Stomach smooth muscle (tissue), 2 donors: ENCODE measurements around the gene OR52N5.

Source experiments
- H3K27ac ChIP-seq: one replicate; pipeline ENCODE4 v1.7.0; 2013; ENCODE audit warnings: mild to moderate bottlenecking, low read length, inconsistent platforms
- H3K27me3 ChIP-seq, 2 donors: one replicate each; pipeline ENCODE4 v1.7.0; 2013; ENCODE audit warnings: low read length in 2 of 2; ENCODE audit not compliant: insufficient read depth in 2 of 2, control insufficient read depth in 1 of 2
- H3K36me3 ChIP-seq, 2 donors: one replicate each; pipeline ENCODE4 v1.7.0; 2013; ENCODE audit warnings: low read length in 2 of 2; ENCODE audit not compliant: control insufficient read depth in 2 of 2, insufficient read depth in 2 of 2
- H3K4me1 ChIP-seq: one replicate; pipeline ENCODE4 v1.7.0; 2013; ENCODE audit warnings: low read length; ENCODE audit not compliant: control insufficient read depth, insufficient read depth
- H3K4me3 ChIP-seq, 2 donors: one replicate each; pipeline ENCODE4 v1.7.0; 2013; ENCODE audit warnings: low read length in 2 of 2
- H3K9ac ChIP-seq, 2 donors: one replicate each; pipeline ENCODE4 v1.7.0; 2013; ENCODE audit warnings: low read length in 2 of 2, mild to moderate bottlenecking in 1 of 2
- H3K9me3 ChIP-seq, 2 donors: one replicate each; pipeline ENCODE4 v1.7.0; 2013; ENCODE audit warnings: low read length in 2 of 2; ENCODE audit not compliant: control insufficient read depth in 2 of 2
- donor health status: healthy.
- donor health status: Pancreatic carcinoma.

The OR52N5 gene

DNA sequence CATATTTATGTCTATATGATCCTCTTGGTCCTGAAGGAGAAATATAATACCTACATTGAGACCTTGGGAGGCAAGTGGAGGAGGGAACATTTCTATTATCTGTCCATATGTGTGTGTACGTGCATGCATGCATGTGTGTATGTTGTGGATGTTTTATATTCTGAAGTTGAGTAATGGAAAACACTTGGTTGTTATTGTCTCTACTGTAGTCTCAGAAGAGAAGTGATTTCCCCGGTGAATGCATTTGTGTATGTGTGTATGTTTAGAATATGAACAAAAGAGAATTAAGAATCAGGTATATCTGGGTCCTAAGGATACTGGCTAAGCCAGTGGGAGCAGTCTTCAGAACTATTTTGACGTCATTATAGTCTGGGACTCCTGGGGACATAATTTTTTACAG, 8.0 kb upstream of the OR52N5 start, which contains the start of gene OR52N1:
OR52N1 (minus strand) TSS at position 101 of the 400 bp plus-strand sequence. CDS start 2,449 bp downstream, outside the sequence.
- no peak within 1 kb of the TSS for H3K9ac ChIP-seq
- no peaks in the 10 kb centered on the region for H3K9me3 ChIP-seq
- no peaks in the 10 kb centered on the region for H3K27me3 ChIP-seq
- H3K27ac ChIP-seq = no peak within 1 kb of the TSS
- H3K4me3 ChIP-seq = no peak within 1 kb of the TSS
- H3K36me3 ChIP-seq = no peaks in the 10 kb centered on the region
- H3K4me1 ChIP-seq = no peaks in the 10 kb centered on the region

DNA sequence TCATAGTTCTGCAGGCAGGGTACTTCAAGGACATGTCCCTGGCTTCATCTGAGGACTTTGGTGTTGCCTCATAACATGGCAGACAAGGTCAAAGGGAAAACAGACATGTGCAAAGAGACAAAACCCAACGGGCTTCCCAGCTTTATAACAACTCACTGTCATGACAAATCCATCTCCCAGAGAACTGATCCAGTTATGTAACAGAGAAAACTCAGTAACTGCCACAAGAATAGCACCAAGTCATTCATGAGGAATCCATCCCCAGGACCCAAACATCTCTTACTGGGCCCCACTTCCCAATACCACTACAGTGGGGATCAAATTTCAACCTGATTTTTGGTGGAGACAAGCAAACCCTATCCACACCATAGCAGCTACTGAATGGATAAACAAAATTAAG, 16.1 kb downstream of the OR52N5 start:
- no peak overlapping the region for H3K9ac ChIP-seq
- no peak overlapping the region for H3K27ac ChIP-seq
- H3K4me3 ChIP-seq = no peak overlapping the region
- no peaks in the 10 kb centered on the region for H3K36me3 ChIP-seq
- H3K27me3 ChIP-seq = no peaks in the 10 kb centered on the region
- H3K4me1 ChIP-seq = no peaks in the 10 kb centered on the region
- no peaks in the 10 kb centered on the region for H3K9me3 ChIP-seq

DNA sequence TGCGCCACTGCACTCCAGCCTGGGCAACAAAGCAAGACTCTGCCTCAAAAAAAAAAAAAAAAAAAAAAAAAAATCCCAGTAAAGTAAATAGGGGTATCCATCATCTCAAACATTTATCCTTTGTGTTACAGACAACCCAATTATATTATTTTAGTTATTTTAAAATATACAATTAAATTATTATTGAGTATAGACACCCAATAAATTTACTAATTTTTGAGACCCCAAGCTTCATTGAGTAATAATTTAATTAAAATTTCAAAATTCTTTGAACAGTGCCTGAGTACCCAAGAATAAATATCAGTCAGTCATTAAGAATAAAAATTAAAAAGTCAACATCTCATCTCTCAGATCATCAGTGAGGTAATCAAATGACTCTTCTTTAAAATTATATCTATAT, 29.2 kb downstream of the OR52N5 start, which contains the start of gene OR52N4:
OR52N4 (plus strand) TSS at position 301 of the 400 bp plus-strand sequence. CDS start 498 bp downstream, outside the sequence.
- Histone ChIP-seq H3K4me1 (no peaks in the 10 kb centered on the region), H3K9me3 (no peaks in the 10 kb centered on the region), H3K36me3 (no peaks in the 10 kb centered on the region), H3K4me3 (no peak within 1 kb of the TSS), H3K9ac (no peak within 1 kb of the TSS), H3K27ac (no peak within 1 kb of the TSS), H3K27me3 (no peaks in the 10 kb centered on the region)

DNA sequence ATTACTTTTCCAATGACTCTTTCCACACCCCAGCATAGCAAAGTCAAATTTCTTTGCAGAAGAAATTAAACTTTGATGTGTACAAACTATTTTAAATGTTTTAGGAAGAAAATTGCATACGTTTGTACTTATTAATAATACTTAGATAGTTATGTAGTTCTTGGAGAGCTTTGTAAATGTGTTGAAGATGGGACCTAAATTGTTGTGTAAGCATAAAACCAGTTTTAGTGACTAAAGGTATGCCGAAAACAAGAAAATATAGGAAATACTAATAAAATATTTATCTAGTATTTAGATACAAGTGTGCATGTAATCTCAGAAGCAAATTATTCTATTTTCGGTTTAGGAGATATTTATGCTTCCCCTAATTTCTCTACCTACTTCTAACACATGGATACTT, 33.3 kb downstream of the OR52N5 start:
- Histone ChIP-seq H3K36me3 (no peaks in the 10 kb centered on the region), H3K9ac (no peak overlapping the region), H3K4me3 (no peak overlapping the region), H3K4me1 (no peaks in the 10 kb centered on the region), H3K9me3 (no peaks in the 10 kb centered on the region), H3K27me3 (no peaks in the 10 kb centered on the region), H3K27ac (no peak overlapping the region)

DNA sequence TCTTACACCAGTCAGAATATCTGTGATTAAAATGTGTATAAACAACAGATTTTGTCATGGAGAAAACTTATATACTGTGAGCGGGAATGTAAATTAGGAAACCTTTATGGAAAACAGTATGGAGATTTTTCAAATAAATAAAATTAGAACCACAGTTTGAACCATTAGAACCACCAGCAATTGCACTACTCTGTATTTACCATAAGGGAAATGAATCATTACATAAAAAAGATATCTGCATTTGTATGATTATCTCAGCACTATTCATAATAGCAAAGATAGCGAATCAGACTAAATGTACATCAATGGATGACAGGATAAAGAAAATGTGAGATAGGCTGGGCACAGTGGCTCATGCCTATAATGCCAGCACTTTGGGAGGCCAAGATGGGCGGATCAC, 36.5 kb downstream of the OR52N5 start:
- Histone ChIP-seq H3K4me3 (no peak overlapping the region), H3K36me3 (no peaks in the 10 kb centered on the region), H3K9ac (no peak overlapping the region), H3K27ac (no peak overlapping the region), H3K9me3 (peaks cover 0 to 2% of the 10 kb centered on the region in 2 donors), H3K4me1 (no peaks in the 10 kb centered on the region), H3K27me3 (no peaks in the 10 kb centered on the region)

DNA sequence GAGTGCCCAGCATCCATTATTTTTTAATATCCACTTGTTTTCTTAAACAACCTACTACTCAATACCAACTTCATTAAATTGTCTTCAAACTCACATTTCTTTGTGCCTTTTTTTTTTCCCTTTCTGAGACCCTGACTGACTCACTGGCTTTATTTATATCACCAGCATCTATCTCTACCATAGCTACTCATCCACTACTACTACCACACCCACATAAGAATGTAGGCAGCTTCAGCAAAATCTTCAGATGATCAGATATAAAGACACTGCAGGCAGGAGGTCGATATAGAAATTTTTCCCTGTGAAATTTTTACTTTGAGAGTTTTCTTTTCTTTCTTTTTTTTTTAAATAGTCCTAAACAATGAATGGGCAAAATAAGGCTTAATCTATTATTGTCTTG, 44.7 kb downstream of the OR52N5 start:
- H3K9me3 ChIP-seq = peaks cover 3 to 4% of the 10 kb centered on the region in 2 donors

DNA sequence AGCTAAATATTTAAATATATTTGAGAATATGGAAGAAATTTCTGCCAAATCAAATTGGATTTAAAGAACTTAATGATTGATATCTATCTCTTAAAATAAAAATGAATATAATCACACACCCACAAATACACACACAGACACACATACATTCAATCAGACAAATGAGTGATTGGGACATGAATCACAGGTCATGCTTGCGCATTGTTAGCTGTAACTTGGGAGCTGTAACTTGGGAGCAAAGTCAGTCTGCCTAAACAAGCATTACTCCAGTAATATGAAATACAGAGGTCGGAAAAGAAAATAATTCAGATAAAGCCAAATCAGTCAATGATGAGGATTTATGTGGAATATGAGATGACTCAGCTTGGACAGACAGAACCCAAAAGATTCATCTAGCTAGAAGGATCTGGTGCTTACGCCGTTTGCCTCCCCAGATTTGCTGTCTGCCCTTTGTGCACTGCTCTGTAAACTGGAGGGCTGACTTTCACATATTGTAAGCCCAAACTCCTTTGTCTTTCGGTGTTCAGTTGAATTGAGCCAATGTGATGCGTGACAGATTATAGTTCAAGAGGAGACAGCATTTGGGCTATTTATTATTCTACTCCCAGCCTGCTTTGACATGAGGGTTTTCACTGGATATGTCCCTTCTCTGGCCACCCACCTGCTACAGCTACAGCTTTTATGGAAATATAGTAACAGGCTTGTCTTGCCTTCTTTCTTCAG, 45.3 kb downstream of the OR52N5 start:
- Histone ChIP-seq H3K27ac (no peak overlapping the region), H3K9ac (no peak overlapping the region), H3K36me3 (no peaks in the 10 kb centered on the region), H3K27me3 (no peaks in the 10 kb centered on the region), H3K4me3 (no peak overlapping the region), H3K9me3 (peaks cover 3 to 4% of the 10 kb centered on the region in 2 donors), H3K4me1 (no peaks in the 10 kb centered on the region)

More for the DNA sequence above, 44.7 kb downstream of the OR52N5 start:
- H3K4me1 ChIP-seq = no peaks in the 10 kb centered on the region
- H3K36me3 ChIP-seq = no peaks in the 10 kb centered on the region
- no peak overlapping the region for H3K9ac ChIP-seq
- H3K27ac ChIP-seq = no peak overlapping the region
- no peaks in the 10 kb centered on the region for H3K27me3 ChIP-seq
- no peak overlapping the region for H3K4me3 ChIP-seq

DNA sequence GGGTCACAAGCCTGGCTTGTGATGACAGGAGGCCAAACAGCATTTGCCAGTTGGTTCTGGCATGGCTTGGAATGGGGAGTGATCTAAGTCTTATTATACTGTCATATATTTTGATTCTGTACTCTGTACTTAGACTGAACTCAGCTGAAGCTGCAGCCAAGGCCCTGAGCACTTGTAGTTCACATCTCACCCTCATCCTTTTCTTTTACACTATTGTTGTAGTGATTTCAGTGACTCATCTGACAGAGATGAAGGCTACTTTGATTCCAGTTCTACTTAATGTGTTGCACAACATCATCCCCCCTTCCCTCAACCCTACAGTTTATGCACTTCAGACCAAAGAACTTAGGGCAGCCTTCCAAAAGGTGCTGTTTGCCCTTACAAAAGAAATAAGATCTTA, 46.1 kb downstream of the OR52N5 start:
- H3K4me1 ChIP-seq = no peaks in the 10 kb centered on the region
- no peak overlapping the region for H3K27ac ChIP-seq
- no peaks in the 10 kb centered on the region for H3K27me3 ChIP-seq
- H3K9me3 ChIP-seq = peaks cover 3 to 4% of the 10 kb centered on the region in 2 donors
- no peaks in the 10 kb centered on the region for H3K36me3 ChIP-seq
- no peak overlapping the region for H3K9ac ChIP-seq
- no peak overlapping the region for H3K4me3 ChIP-seq

DNA sequence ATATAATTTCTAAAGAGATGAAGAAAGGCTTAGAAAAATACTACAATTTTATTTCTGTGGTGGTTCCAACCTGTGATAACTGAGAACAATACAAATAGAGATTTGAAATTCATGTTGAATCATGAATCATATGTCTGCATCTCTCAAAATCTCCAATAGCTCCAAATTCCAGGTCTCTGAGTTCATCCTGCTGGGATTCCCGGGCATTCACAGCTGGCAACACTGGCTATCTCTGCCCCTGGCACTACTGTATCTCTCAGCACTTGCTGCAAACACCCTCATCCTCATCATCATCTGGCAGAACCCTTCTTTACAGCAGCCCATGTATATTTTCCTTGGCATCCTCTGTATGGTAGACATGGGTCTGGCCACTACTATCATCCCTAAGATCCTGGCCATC, 46.8 kb downstream of the OR52N5 start, which contains the start of gene OR56B1:
OR56B1 (plus strand) TSS at position 53 of the 400 bp plus-strand sequence; CDS start at position 122, 69 bp downstream.
- H3K4me3 ChIP-seq = no peak within 1 kb of the TSS
- H3K4me1 ChIP-seq = no peaks in the 10 kb centered on the region
- H3K27me3 ChIP-seq = no peaks in the 10 kb centered on the region
- peaks cover 0 to 2% of the 10 kb centered on the region in 2 donors for H3K9me3 ChIP-seq
- H3K9ac ChIP-seq = no peak within 1 kb of the TSS
- no peak within 1 kb of the TSS for H3K27ac ChIP-seq
- H3K36me3 ChIP-seq = no peaks in the 10 kb centered on the region

DNA sequence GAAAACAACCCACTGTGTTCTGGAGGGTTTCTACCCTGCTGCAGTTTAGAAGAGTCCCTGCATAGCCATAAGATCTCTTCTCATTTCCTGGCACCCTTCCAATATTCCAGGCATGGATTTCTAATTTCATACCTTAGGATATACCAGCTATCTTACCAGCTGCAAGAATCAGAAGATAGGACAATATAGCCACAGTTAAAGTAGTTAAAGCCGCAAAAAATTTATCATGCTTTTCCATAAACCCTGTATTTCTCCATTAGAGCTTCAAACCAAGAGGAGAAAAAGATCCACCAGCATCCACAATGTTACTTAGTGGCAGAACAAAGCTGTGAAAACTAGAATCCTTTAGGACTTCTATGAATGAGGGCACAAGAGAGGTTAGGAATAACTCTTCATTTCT, 55.5 kb downstream of the OR52N5 start:
- Histone ChIP-seq H3K9ac (no peak overlapping the region), H3K4me3 (no peak overlapping the region), H3K36me3 (no peaks in the 10 kb centered on the region), H3K27ac (no peak overlapping the region), H3K9me3 (peaks cover 0 to 2% of the 10 kb centered on the region in 2 donors), H3K27me3 (no peaks in the 10 kb centered on the region), H3K4me1 (no peaks in the 10 kb centered on the region)

DNA sequence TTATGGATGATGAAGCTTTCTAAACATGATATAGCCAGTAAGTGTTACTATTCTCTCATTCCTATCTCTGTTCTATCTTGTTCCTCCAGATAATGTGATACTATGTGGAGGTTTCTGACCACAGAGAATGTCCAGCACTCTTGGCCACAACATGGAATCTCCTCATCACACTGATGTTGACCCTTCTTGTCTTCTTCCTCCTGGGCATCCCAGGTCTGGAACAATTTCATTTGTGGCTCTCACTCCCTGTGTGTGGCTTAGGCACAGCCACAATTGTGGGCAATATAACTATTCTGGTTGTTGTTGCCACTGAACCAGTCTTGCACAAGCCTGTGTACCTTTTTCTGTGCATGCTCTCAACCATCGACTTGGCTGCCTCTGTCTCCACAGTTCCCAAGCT, 56.8 kb downstream of the OR52N5 start:
- Histone ChIP-seq H3K27me3 (no peaks in the 10 kb centered on the region), H3K9me3 (peaks cover 0 to 2% of the 10 kb centered on the region in 2 donors), H3K27ac (no peak overlapping the region), H3K4me3 (no peak overlapping the region), H3K9ac (no peak overlapping the region), H3K36me3 (no peaks in the 10 kb centered on the region), H3K4me1 (no peaks in the 10 kb centered on the region)
